Gastroesophageal sphincter (tissue), 4 donors: ENCODE measurements around the gene RABAC1. TPM values are rescaled to one million over a fixed set of nuclear protein-coding genes. Genes with fewer than 3 reads are reported as not detected.

ENCODE experiments used
- ATAC-seq: fragments of 150-250 bp; one replicate; pipeline ENCODE4 v1.9.1; 2016; ENCODE audit warnings: mild to moderate bottlenecking, moderate library complexity
- H3K27ac ChIP-seq, 4 donors: fragments of 200-600 bp; sonication (generic) in 3 of 4; 1 replicate in 3 of 4; 2 replicates in 1 of 4; pipeline ENCODE4 v1.5.1; 2016 to 2019
- H3K27me3 ChIP-seq: fragments of 200-600 bp; sonication (generic); one replicate; pipeline ENCODE4 v1.5.1; 2019
- H3K36me3 ChIP-seq, 2 donors: fragments of 200-600 bp; sonication (generic); one replicate each; pipeline ENCODE4 v1.5.1; 2019; ENCODE audit warnings: control low read depth in 1 of 2
- H3K4me1 ChIP-seq, 3 donors: fragments of 200-600 bp; sonication (generic); 1 replicate in 2 of 3; 2 replicates in 1 of 3; pipeline ENCODE4 v1.5.1; 2016 to 2019; ENCODE audit warnings: control low read depth in 2 of 3
- H3K4me3 ChIP-seq, 2 donors: fragments of 200-600 bp; sonication (generic); one replicate each; pipeline ENCODE4 v1.5.1; 2019; ENCODE audit warnings: mild to moderate bottlenecking in 1 of 2, moderate library complexity in 1 of 2
- H3K9me3 ChIP-seq, 3 donors: fragments of 200-600 bp; sonication (generic); one replicate each; pipeline ENCODE4 v1.5.1; 2017 to 2019; ENCODE audit warnings: control low read depth in 2 of 3
- CTCF ChIP-seq, 4 experiments: fragments of 200-600 bp in 2 of 4; fragments of 450-650 bp in 2 of 4; sonication (generic) in 1 of 4; IDR thresholded peaks; one replicate each; pipeline ENCODE4 v1.5.1; 2017 to 2019; ENCODE audit warnings: antibody characterized with exemption in 4 of 4, mild to moderate bottlenecking in 2 of 4, moderate library complexity in 2 of 4
- EP300 ChIP-seq: sonication (generic); formaldehyde crosslinking; IDR thresholded peaks from one replicate; pipeline ENCODE4 v1.6.1; 2017; ENCODE audit warnings: antibody characterized with exemption, mild to moderate bottlenecking
- POLR2A ChIP-seq, 2 donors: fragments of 450-650 bp; IDR thresholded peaks; one replicate each; pipeline ENCODE4 v1.6.1; 2017; ENCODE audit warnings: antibody characterized with exemption in 2 of 2, mild to moderate bottlenecking in 2 of 2, moderate library complexity in 1 of 2
- POLR2AphosphoS5 ChIP-seq: sonication (generic); formaldehyde crosslinking; IDR thresholded peaks from one replicate; pipeline ENCODE4 v1.6.1; 2017; ENCODE audit warnings: antibody characterized with exemption
- WGBS, 2 donors: methylation state at CpG; one replicate each; pipeline ENCODE4 v1.1.5; 2018; ENCODE audit warnings: low coverage in 1 of 2; 5-methylcytosine and 5-hydroxymethylcytosine counted together
- total RNA-seq, 4 donors: library from RNA; depleted of rRNA; stranded (reverse); fragments of >200 nt; gene quantifications; one replicate each; pipeline ENCODE4 v1.1.0, GENCODE V29; 2016

The RABAC1 gene
- total RNA-seq, 4 donors from 2014 or later: 150 to 215 (median 201) TPM

DNA sequence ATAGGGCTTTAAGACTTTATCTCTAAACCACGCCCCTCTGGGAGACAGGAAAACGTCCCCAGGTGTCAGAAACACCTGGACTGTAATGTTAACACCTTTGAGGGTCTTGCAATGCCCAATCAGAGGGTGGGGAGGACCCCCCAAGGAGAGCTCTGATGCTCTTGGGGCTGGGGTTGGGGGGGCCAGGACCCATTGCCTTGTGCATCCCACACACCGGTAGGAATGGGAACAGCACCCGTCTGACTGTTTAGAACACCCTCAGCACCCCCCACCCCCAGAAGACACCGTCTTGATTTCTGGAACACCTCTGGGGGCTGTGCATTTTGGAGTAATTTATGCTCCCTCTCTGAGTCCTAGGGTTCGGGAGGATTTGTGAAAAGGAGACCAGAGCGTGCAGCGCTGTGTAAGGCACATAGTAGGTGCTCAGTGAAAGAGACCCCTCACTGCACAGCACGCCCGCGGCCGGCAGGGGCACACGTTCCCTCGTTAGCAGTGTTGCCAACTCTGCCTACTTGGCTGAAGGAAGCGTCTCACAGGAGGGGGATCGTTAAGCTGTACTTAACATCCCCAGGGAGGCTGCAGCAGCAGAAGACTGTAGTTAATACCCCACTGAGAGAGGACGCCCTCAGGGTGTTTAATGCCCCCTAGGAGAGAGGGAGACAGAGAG, 28.1 kb downstream of the RABAC1 start:
- TF ChIP-seq POLR2AphosphoS5 (no peak), EP300 (no peak), CTCF (IDR thresholded peaks at IDR 0.05) (no peak), POLR2A (IDR thresholded peaks at IDR 0.05) (no peak)
- H3K27me3 ChIP-seq: peaks cover 100% of the 10 kb centered on the region
- H3K4me3 ChIP-seq: no peak overlapping the region
- no peaks in the 10 kb centered on the region for H3K36me3 ChIP-seq
- H3K4me1 ChIP-seq: peaks cover 0 to 39% (median 13%) of the 10 kb centered on the region in 3 donors
- no peak for ATAC-seq
- no peaks in the 10 kb centered on the region for H3K9me3 ChIP-seq
- H3K27ac ChIP-seq: no peak overlapping the region
- WGBS, 2 donors: 0% methylated on average over 3 to 9 of the region's 17 CpGs

GRCh38 chr19:41930322-41930722, 28.8 kb downstream of the RABAC1 start:
- no peaks in the 10 kb centered on the region for H3K9me3 ChIP-seq
- 10 to 11% methylated on average over 2 to 6 of the region's 7 CpGs for WGBS, 2 donors
- peaks cover 0 to 32% (median 13%) of the 10 kb centered on the region in 3 donors for H3K4me1 ChIP-seq
- no peak overlapping the region for H3K4me3 ChIP-seq
- ATAC-seq: no peak
- H3K36me3 ChIP-seq: no peaks in the 10 kb centered on the region
- peaks cover 100% of the 10 kb centered on the region for H3K27me3 ChIP-seq
- no peak overlapping the region for H3K27ac ChIP-seq
- TF ChIP-seq CTCF (IDR thresholded peaks at IDR 0.05) (no peak), EP300 (no peak), POLR2AphosphoS5 (no peak), POLR2A (IDR thresholded peaks at IDR 0.05) (no peak)

- H3K4me1 ChIP-seq: peaks cover 0 to 32% (median 13%) of the 10 kb centered on the region in 3 donors
- no peak overlapping the region for H3K27ac ChIP-seq
- H3K4me3 ChIP-seq: no peak overlapping the region
- WGBS, 2 donors: 7 to 14% methylated on average over 3 to 6 of the region's 14 CpGs
- no peaks in the 10 kb centered on the region for H3K9me3 ChIP-seq
- peaks cover 100% of the 10 kb centered on the region for H3K27me3 ChIP-seq
- TF ChIP-seq EP300 (no peak), CTCF (IDR thresholded peaks at IDR 0.05) (no peak), POLR2AphosphoS5 (no peak), POLR2A (IDR thresholded peaks at IDR 0.05) (no peak)
- ATAC-seq: no peak
- H3K36me3 ChIP-seq: no peaks in the 10 kb centered on the region
Measured at GRCh38 chr19:41929536-41930071, 29.5 kb downstream of the RABAC1 start.

DNA sequence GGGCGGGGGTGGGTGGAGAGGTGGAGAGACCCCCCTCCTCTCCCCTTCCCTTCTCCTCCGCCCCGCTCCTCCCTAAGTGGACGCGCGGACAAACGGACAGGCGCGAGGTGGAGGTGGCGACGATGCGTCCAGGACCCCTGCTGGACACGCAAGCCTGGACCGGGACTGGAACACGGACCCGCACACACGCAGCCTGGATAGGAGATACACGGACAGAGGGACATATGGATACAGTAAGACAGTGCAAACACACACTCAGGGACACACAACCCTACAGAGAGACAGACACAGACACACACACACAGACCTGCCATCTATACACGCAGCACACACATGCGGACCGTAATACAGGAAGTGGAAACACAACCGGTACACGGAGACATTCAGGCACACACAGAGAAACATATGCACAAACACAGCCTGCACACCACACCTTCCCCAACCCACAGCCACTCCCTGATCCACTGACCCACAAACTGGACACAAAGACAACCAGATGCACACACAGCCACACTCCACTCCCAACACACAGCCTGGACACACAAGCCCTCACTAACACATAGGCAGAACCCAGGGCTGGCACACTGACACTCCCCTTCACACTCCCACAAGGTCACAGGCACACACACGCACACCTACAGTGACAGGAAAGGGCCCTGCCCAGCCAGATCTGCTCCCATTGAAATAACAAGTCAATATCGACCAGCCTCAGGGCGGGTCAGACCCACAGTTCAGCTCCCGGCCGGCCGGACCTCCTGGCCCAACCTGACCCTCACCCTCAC, 30.2 kb downstream of the RABAC1 start:
- no peak overlapping the region for H3K27ac ChIP-seq
- no peaks in the 10 kb centered on the region for H3K9me3 ChIP-seq
- H3K27me3 ChIP-seq: peaks cover 100% of the 10 kb centered on the region
- peaks cover 0 to 32% (median 13%) of the 10 kb centered on the region in 3 donors for H3K4me1 ChIP-seq
- no peak for TF ChIP-seq POLR2A (IDR thresholded peaks at IDR 0.05)
- TF ChIP-seq POLR2AphosphoS5: no peak
- TF ChIP-seq CTCF (IDR thresholded peaks at IDR 0.05): no peak
- TF ChIP-seq EP300: no peak
- WGBS, 2 donors: 9 to 19% methylated on average over 5 to 6 of the region's 29 CpGs
- peak overlapping the region in 1 of 2 donors; percentile 46 for H3K4me3 ChIP-seq
- H3K36me3 ChIP-seq: no peaks in the 10 kb centered on the region
- no peak for ATAC-seq
